WTC11 (cell line): ENCODE data around the gene FGD2. TPM values are rescaled to one million over a fixed set of nuclear protein-coding genes. Genes with fewer than 3 reads are reported as not detected.

Source experiments
- ATAC-seq: fragments of 200-7000 bp; cut with Tn5 transposase; 2 replicates; pipeline ENCODE4 v1.10.0; 2021; ENCODE audit warnings: mild to moderate bottlenecking, moderate library complexity
- CTCF ChIA-PET: fragments of 300-600 bp; sonication (Branson Sonifier 250); formaldehyde crosslinking; loops from one replicate; lab custom pipeline; 2021; ENCODE audit warnings: antibody characterized with exemption; lab: Charles Lee
- POLR2A ChIA-PET: fragments of 350-600 bp; sonication (Branson Sonifier 250); formaldehyde crosslinking; loops from one replicate; lab custom pipeline; 2021; ENCODE audit warnings: antibody characterized with exemption; lab: Charles Lee
- DNase-seq: peaks from one replicate; pipeline ENCODE4 v3.0.0; 2021; ENCODE audit warnings: low spot score
- H3K27ac Mint-ChIP-seq: 2 replicates; pipeline ENCODE4 v1.8.0; 2021; ENCODE audit warnings: mixed read lengths
- H3K27me3 Mint-ChIP-seq: 2 replicates; pipeline ENCODE4 v1.8.0; 2021; ENCODE audit warnings: low read depth, mild to moderate bottlenecking, moderate library complexity, mixed read lengths
- H3K36me3 Mint-ChIP-seq: 2 replicates; pipeline ENCODE4 v1.8.0; 2021; ENCODE audit warnings: mixed read lengths
- H3K4me1 Mint-ChIP-seq: 2 replicates; pipeline ENCODE4 v1.8.0; 2022; ENCODE audit warnings: mixed read lengths
- H3K4me3 Mint-ChIP-seq: 2 replicates; pipeline ENCODE4 v1.8.0; 2021; ENCODE audit warnings: mild to moderate bottlenecking, moderate library complexity, mixed read lengths
- H3K9me3 Mint-ChIP-seq: 2 replicates; pipeline ENCODE4 v1.8.0; 2021; ENCODE audit warnings: mixed read lengths
- CREB1 ChIP-seq: sonication (generic); formaldehyde crosslinking; IDR thresholded peaks from 2 replicates; pipeline ENCODE4 v1.8.0; 2023; ENCODE audit warnings: mild to moderate bottlenecking, missing genetic modification reagents
- ERG ChIP-seq: fragments of 250-450 bp; sonication (Bioruptor Pico); IDR thresholded peaks from 2 replicates; pipeline ENCODE4 v1.8.0; 2021; ENCODE audit warnings: mild to moderate bottlenecking
- ESRRA ChIP-seq: sonication (generic); formaldehyde crosslinking; IDR thresholded peaks from 2 replicates; pipeline ENCODE4 v1.8.1; 2022; ENCODE audit warnings: mild to moderate bottlenecking, missing genetic modification reagents, borderline replicate concordance
- GTF2I ChIP-seq: fragments of 250-450 bp; sonication (Bioruptor Pico); conservative IDR thresholded peaks from 2 replicates; pipeline ENCODE4 v1.4.0; 2021; ENCODE audit warnings: mild to moderate bottlenecking
- HMGXB4 ChIP-seq: sonication (generic); formaldehyde crosslinking; IDR thresholded peaks from 2 replicates; pipeline ENCODE4 v1.8.1; 2023; ENCODE audit warnings: mild to moderate bottlenecking, moderate library complexity, missing genetic modification reagents
- NR1H2 ChIP-seq: sonication (generic); formaldehyde crosslinking; IDR thresholded peaks from 2 replicates; pipeline ENCODE4 v1.9.0; 2021; ENCODE audit warnings: mild to moderate bottlenecking, moderate library complexity, missing genetic modification reagents
- SP1 ChIP-seq: sonication (generic); formaldehyde crosslinking; conservative IDR thresholded peaks from 2 replicates; pipeline ENCODE4 v1.8.1; 2022; ENCODE audit warnings: missing genetic modification reagents
- TEAD1 ChIP-seq: sonication (generic); formaldehyde crosslinking; IDR thresholded peaks from 2 replicates; pipeline ENCODE4 v1.8.0; 2022; ENCODE audit warnings: mild to moderate bottlenecking, missing genetic modification reagents
- USF2 ChIP-seq: sonication (generic); formaldehyde crosslinking; IDR thresholded peaks from 2 replicates; pipeline ENCODE4 v1.8.1; 2023; ENCODE audit warnings: mild to moderate bottlenecking, missing genetic modification reagents, moderate library complexity
- ZNF423 ChIP-seq: fragments of 250-450 bp; sonication (Bioruptor Pico); IDR thresholded peaks from 2 replicates; pipeline ENCODE4 v2.1.2; 2022; ENCODE audit warnings: mild to moderate bottlenecking, moderate library complexity
- total RNA-seq: library from RNA; stranded (reverse); gene quantifications from 3 replicates; pipeline ENCODE4 v1.2.3, GENCODE V29; 2021
- TF ChIP-seq, protein P1 (sequence below): sonication (generic); formaldehyde crosslinking; IDR thresholded peaks from 2 replicates; pipeline ENCODE4 v1.8.1; 2023; ENCODE audit warnings: mild to moderate bottlenecking, missing genetic modification reagents, borderline replicate concordance
- TF ChIP-seq, protein P2 (sequence below): sonication (generic); formaldehyde crosslinking; IDR thresholded peaks from 2 replicates; pipeline ENCODE4 v1.8.1; 2023; ENCODE audit warnings: mild to moderate bottlenecking, missing genetic modification reagents, moderate library complexity
- TF ChIP-seq, protein P3 (sequence below): fragments of 250-450 bp; sonication (Bioruptor Pico); IDR thresholded peaks from 2 replicates; pipeline ENCODE4 v1.9.0; 2021; ENCODE audit warnings: moderate library complexity, mild to moderate bottlenecking, inconsistent platforms, borderline replicate concordance
- TF ChIP-seq, protein P4 (sequence below): sonication (generic); formaldehyde crosslinking; conservative IDR thresholded peaks from 2 replicates; pipeline ENCODE4 v1.8.1; 2022; ENCODE audit warnings: mild to moderate bottlenecking, missing genetic modification reagents
- TF ChIP-seq, protein P5 (sequence below): fragments of 250-450 bp; sonication (Bioruptor Pico); IDR thresholded peaks from 2 replicates; pipeline ENCODE4 v1.9.0; 2021; ENCODE audit warnings: mild to moderate bottlenecking
- TF ChIP-seq, protein P6 (sequence below): sonication (generic); formaldehyde crosslinking; IDR thresholded peaks from 2 replicates; pipeline ENCODE4 v1.8.0; 2023; ENCODE audit warnings: mild to moderate bottlenecking, missing genetic modification reagents

FGD2 gene
- total RNA-seq, 1 experiment from 2014 or later, result 0.31 TPM

DNA sequence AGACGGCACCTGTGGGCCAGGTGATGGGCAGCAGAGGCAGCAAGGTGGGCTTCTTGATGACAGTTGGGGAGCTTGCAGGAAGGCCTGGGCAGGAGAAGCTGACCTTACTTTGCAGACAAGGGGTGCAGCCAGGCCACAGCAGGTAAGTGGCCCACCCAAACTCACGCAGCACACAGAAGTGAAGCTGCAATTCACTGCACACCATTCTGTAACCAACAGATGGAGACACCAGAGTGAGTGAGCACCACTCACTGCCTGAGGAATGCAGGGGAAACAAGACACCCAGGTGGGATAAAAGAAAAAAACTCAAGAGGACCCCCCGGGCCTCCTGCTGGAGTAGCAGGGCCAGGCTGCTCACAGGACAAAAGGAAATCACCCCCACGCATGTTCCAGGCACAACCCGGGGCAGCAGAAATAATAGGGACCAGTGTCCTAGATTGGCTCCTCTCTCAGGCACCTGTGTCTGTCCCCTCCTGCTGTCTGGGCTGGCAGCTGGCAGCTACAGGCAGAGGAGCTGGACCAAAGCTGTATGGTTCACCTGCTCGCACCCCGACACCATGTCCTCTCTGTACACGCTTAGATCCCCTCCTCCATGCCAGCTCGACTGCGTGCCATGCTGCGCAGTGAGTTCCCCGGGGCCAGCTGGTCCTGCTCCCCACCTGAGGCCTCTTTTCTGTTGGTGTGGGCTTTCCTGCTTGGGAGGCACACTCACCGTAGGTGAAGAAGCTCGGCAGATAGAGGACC is 24.4 kb upstream of the FGD2 start (continued):
- TF ChIP-seq, protein P1, sequence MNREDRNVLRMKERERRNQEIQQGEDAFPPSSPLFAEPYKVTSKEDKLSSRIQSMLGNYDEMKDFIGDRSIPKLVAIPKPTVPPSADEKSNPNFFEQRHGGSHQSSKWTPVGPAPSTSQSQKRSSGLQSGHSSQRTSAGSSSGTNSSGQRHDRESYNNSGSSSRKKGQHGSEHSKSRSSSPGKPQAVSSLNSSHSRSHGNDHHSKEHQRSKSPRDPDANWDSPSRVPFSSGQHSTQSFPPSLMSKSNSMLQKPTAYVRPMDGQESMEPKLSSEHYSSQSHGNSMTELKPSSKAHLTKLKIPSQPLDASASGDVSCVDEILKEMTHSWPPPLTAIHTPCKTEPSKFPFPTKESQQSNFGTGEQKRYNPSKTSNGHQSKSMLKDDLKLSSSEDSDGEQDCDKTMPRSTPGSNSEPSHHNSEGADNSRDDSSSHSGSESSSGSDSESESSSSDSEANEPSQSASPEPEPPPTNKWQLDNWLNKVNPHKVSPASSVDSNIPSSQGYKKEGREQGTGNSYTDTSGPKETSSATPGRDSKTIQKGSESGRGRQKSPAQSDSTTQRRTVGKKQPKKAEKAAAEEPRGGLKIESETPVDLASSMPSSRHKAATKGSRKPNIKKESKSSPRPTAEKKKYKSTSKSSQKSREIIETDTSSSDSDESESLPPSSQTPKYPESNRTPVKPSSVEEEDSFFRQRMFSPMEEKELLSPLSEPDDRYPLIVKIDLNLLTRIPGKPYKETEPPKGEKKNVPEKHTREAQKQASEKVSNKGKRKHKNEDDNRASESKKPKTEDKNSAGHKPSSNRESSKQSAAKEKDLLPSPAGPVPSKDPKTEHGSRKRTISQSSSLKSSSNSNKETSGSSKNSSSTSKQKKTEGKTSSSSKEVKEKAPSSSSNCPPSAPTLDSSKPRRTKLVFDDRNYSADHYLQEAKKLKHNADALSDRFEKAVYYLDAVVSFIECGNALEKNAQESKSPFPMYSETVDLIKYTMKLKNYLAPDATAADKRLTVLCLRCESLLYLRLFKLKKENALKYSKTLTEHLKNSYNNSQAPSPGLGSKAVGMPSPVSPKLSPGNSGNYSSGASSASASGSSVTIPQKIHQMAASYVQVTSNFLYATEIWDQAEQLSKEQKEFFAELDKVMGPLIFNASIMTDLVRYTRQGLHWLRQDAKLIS (CRISPR knock-in tag), result no peak
- TF ChIP-seq ESRRA (CRISPR knock-in tag) (no peak), HMGXB4 (CRISPR knock-in tag) (no peak), ZNF423 (CRISPR knock-in tag) (no peak)
- TF ChIP-seq, protein P2, sequence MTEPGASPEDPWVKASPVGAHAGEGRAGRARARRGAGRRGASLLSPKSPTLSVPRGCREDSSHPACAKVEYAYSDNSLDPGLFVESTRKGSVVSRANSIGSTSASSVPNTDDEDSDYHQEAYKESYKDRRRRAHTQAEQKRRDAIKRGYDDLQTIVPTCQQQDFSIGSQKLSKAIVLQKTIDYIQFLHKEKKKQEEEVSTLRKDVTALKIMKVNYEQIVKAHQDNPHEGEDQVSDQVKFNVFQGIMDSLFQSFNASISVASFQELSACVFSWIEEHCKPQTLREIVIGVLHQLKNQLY (CRISPR knock-in tag), result no peak

DNA sequence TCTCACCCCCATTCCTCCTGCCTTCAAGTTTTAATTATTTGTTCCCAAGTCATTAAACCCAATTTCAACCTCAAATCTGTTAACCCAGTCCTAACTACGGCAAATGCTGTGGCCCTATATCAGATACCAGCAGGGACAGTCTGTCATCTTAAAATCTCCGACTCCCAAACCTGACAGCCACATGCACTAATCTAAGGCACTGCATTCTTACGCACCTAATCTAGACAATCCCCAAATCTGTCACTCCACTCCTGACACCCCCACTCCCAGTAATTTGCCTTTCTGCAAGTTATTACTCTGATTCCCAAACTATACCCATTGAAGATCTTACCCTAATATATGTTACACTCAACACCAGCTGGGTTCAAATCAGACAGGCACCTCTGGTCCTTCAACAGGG is 21.9 kb upstream of the FGD2 start:
- ATAC-seq (no peak), DNase-seq (no peak)
- ChIA-PET POLR2A (no interaction called here), CTCF (interaction anchor here (0.7 to 4.9 kb wide), 2 partner anchors 34 to 218 kb away, joined by 3 to 63 read pairs; no protein-coding TSS in a partner anchor)
- no peaks in the 10 kb centered on the region for H3K27me3 Mint-ChIP-seq
- no peak overlapping the region for H3K4me3 Mint-ChIP-seq
- TF ChIP-seq GTF2I (CRISPR knock-in tag) (no peak), TEAD1 (CRISPR knock-in tag) (no peak), NR1H2 (CRISPR knock-in tag) (no peak), USF2 (no peak), CREB1 (no peak)
- TF ChIP-seq, protein P3, sequence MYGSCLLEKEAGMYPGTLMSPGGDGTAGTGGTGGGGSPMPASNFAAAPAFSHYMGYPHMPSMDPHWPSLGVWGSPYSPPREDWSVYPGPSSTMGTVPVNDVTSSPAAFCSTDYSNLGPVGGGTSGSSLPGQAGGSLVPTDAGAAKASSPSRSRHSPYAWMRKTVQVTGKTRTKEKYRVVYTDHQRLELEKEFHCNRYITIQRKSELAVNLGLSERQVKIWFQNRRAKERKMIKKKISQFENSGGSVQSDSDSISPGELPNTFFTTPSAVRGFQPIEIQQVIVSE (CRISPR knock-in tag), result no peak
- H3K36me3 Mint-ChIP-seq, result no peaks in the 10 kb centered on the region; the same call in 1 of the 2 replicates
- H3K27ac Mint-ChIP-seq, result no peak overlapping the region
- peaks cover 30% of the 10 kb centered on the region for H3K4me1 Mint-ChIP-seq
- no peaks in the 10 kb centered on the region for H3K9me3 Mint-ChIP-seq

- H3K4me1 Mint-ChIP-seq, result peaks cover 30% of the 10 kb centered on the region
- no peaks in the 10 kb centered on the region for H3K36me3 Mint-ChIP-seq
- H3K27me3 Mint-ChIP-seq, result no peaks in the 10 kb centered on the region
- POLR2A ChIA-PET, result interaction anchor here (0.6 to 1.0 kb wide), 3 partner anchors 12 to 610 kb away, joined by 3 to 4 read pairs (median 3); no protein-coding TSS in a partner anchor
- H3K27ac Mint-ChIP-seq, result no peak overlapping the region
- DNase-seq (peak; percentile 68), ATAC-seq (peak; percentile 54)
- CTCF ChIA-PET, result interaction anchor here (1.3 to 2.6 kb wide), 4 partner anchors 33 to 110 kb away, joined by 3 to 12 read pairs (median 8); partner anchors contain the start of genes C6orf89 and PPIL1
- 0 out of 2 replicates have a peak, but pooled peaks cover 3% of the 10 kb centered on the region for H3K9me3 Mint-ChIP-seq
- H3K4me3 Mint-ChIP-seq, result no peak overlapping the region
- TF ChIP-seq, protein P4, sequence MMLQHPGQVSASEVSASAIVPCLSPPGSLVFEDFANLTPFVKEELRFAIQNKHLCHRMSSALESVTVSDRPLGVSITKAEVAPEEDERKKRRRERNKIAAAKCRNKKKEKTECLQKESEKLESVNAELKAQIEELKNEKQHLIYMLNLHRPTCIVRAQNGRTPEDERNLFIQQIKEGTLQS (CRISPR knock-in tag), result no peak
- TF ChIP-seq ERG (CRISPR knock-in tag) (no peak), SP1 (CRISPR knock-in tag) (no peak)
- TF ChIP-seq, protein P5, sequence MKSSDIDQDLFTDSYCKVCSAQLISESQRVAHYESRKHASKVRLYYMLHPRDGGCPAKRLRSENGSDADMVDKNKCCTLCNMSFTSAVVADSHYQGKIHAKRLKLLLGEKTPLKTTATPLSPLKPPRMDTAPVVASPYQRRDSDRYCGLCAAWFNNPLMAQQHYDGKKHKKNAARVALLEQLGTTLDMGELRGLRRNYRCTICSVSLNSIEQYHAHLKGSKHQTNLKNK, result 0 out of 2 replicates have a peak, but pooled peaks have one; percentile 26
- TF ChIP-seq, protein P6, sequence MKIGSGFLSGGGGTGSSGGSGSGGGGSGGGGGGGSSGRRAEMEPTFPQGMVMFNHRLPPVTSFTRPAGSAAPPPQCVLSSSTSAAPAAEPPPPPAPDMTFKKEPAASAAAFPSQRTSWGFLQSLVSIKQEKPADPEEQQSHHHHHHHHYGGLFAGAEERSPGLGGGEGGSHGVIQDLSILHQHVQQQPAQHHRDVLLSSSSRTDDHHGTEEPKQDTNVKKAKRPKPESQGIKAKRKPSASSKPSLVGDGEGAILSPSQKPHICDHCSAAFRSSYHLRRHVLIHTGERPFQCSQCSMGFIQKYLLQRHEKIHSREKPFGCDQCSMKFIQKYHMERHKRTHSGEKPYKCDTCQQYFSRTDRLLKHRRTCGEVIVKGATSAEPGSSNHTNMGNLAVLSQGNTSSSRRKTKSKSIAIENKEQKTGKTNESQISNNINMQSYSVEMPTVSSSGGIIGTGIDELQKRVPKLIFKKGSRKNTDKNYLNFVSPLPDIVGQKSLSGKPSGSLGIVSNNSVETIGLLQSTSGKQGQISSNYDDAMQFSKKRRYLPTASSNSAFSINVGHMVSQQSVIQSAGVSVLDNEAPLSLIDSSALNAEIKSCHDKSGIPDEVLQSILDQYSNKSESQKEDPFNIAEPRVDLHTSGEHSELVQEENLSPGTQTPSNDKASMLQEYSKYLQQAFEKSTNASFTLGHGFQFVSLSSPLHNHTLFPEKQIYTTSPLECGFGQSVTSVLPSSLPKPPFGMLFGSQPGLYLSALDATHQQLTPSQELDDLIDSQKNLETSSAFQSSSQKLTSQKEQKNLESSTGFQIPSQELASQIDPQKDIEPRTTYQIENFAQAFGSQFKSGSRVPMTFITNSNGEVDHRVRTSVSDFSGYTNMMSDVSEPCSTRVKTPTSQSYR (CRISPR knock-in tag), result peak; percentile 39
Observed at GRCh38 chr6:36984581-36985416, 20.7 kb upstream of the FGD2 start.
